Measurements from ENCODE around the gene STARD10. TPM values are rescaled to one million over a fixed set of nuclear protein-coding genes. Genes with fewer than 3 reads are reported as not detected.

The STARD10 gene
- total and polyA plus RNA-seq, 2 of the 8 experiments (the other 6 are each of a cell fraction or from before 2014, with no cell fraction given), result 23.7 to 35.7 TPM

- Histone ChIP-seq H3K4ac (replicated peaks; ENCODE audit: insufficient read length, low read depth, low read length) (no peak overlapping the region), H3K9me3 (ENCODE audit: insufficient read depth in 2 of 2, low read depth in 1 of 2, low read length in 1 of 2) (no peaks in the 10 kb centered on the region), H3K4me3 (ENCODE audit: extremely low read depth in 1 of 4, insufficient read depth in 2 of 4, low read depth in 3 of 4, low read length in 4 of 4) (no peak overlapping the region), H3K56ac (replicated peaks; ENCODE audit: insufficient read length, low read depth, low read length) (no peak overlapping the region), H3K18ac (ENCODE audit: extremely low read depth, low read length) (no peak overlapping the region), H3K27me3 (replicated peaks in 1 of 4; ENCODE audit: control insufficient read depth in 3 of 4, extremely low read depth in 1 of 4, insufficient read depth in 3 of 4, low read length in 3 of 4) (peaks cover 0 to 18% (median 13%) of the 10 kb centered on the region in 4 experiments; a peak in 6 of 7 replicates), H4K5ac (ENCODE audit: insufficient read length, low read depth, low read length) (no peak overlapping the region), H2BK12ac (ENCODE audit: low read depth, low read length) (no peak overlapping the region), H2BK15ac (ENCODE audit: low read length) (no peak overlapping the region), H3K14ac (ENCODE audit: insufficient read length) (no peak overlapping the region), H4K20me1 (replicated peaks in 1 of 2; ENCODE audit: control insufficient read depth in 1 of 2, insufficient read depth in 2 of 2, low read length in 2 of 2) (peaks cover 0 to 2% of the 10 kb centered on the region in 2 experiments), H3K4me2 (ENCODE audit: insufficient read depth in 1 of 2, low read depth in 2 of 2, low read length in 2 of 2) (no peak overlapping the region), H2BK20ac (ENCODE audit: low read length) (no peak overlapping the region), H3K79me1 (ENCODE audit: low read depth, low read length) (no peaks in the 10 kb centered on the region), H3K23me2 (ENCODE audit: low read depth, low read length) (peaks cover 13% of the 10 kb centered on the region), H3K9ac (replicated peaks in 1 of 4; ENCODE audit: extremely low read depth in 1 of 4, low read depth in 3 of 4, low read length in 3 of 4) (no peak overlapping the region), H3K4me1 (replicated peaks in 1 of 4; ENCODE audit: control insufficient read depth in 3 of 4, insufficient read depth in 4 of 4, low read length in 3 of 4) (peaks cover 0 to 16% (median 11%) of the 10 kb centered on the region in 4 experiments; a peak in 5 of 7 replicates), H4K91ac (replicated peaks; ENCODE audit: insufficient read length, low read length) (no peak overlapping the region), H3K27ac (ENCODE audit: low read depth, low read length) (no peak overlapping the region), H3K23ac (ENCODE audit: insufficient read length) (no peak overlapping the region), H3K79me2 (ENCODE audit: control insufficient read depth in 1 of 2, insufficient read depth in 2 of 2, low read length in 2 of 2) (no peaks in the 10 kb centered on the region), H2BK120ac (replicated peaks; ENCODE audit: low read depth, low read length) (no peak overlapping the region), H2AFZ (ENCODE audit: low read length) (no peak overlapping the region), H4K8ac (ENCODE audit: extremely low read depth, insufficient read depth, low read length) (no peak overlapping the region), H2BK5ac (ENCODE audit: low read depth, low read length) (no peak overlapping the region), H3K36me3 (ENCODE audit: control insufficient read depth in 2 of 4, insufficient read depth in 4 of 4, low read length in 3 of 4) (no peaks in the 10 kb centered on the region; a peak in 1 of 8 replicates), H2AK5ac (ENCODE audit: low read depth, low read length) (no peak overlapping the region)
- POLR2A ChIA-PET (ENCODE audit: partially characterized antibody), result interaction anchor here (1.0 to 4.3 kb wide), 4 partner anchors 9 to 86 kb away, joined by 3 to 13 read pairs (median 3); no protein-coding TSS in a partner anchor
- CTCF ChIA-PET (ENCODE audit: partially characterized antibody), result interaction anchor here (1.1 to 5.1 kb wide), 9 partner anchors 10 to 418 kb away, joined by 3 to 22 read pairs (median 4); no protein-coding TSS in a partner anchor
- FAIRE-seq (no peak), DNase-seq (ENCODE audit: low read depth in 1 of 2, low spot score in 2 of 2) (no peak)
- TF ChIP-seq TAF1 (IDR thresholded peaks at IDR 0.05; ENCODE audit: low read depth, low read length), result no peak
- 86% methylated on average over 14 of the region's 15 CpGs; no CpG with 5 or more reads in 1 of the 2 experiments for WGBS, 2 experiments (ENCODE audit: extremely low coverage in 1 of 2, insufficient coverage in 1 of 2, insufficient read length in 1 of 2, insufficient replicate concordance in 2 of 2, low coverage in 1 of 2, low lambda C conversion rate in 2 of 2, missing lambda C conversion rate in 1 of 2)
Measured at GRCh38 chr11:72824811-72825505, 31.1 kb upstream of the STARD10 start.

Data from H1 (cell line).